Measurements from ENCODE around the gene NHS.

NHS gene

DNA sequence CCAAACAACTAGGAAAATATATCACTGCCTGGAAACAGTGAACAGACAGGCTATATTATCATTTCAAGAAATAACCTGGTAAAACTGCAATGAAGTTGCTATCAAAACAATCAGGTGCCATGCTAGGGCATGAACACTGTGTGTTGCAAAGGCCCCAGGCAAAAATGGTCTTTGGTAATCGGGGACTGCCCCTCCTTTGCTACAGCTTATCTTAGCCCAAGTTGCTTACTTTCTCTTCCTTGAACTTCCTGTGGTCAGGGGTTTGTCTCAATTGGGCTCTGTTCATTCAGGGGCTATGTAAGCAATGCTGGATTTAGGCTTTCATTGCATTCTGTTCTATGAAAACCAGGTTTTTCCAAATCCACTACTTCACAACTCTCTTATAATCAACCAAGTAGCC is 392.7 kb downstream of the NHS start:
- Histone ChIP-seq H3K9me3 (no peaks in the 10 kb centered on the region), H3K36me3 (no peaks in the 10 kb centered on the region), H3K4me3 (ENCODE audit: low read depth, low read length) (no peak overlapping the region), H3K4me1 (no peaks in the 10 kb centered on the region), H3K27me3 (no peaks in the 10 kb centered on the region)
- TF ChIP-seq, protein P1, sequence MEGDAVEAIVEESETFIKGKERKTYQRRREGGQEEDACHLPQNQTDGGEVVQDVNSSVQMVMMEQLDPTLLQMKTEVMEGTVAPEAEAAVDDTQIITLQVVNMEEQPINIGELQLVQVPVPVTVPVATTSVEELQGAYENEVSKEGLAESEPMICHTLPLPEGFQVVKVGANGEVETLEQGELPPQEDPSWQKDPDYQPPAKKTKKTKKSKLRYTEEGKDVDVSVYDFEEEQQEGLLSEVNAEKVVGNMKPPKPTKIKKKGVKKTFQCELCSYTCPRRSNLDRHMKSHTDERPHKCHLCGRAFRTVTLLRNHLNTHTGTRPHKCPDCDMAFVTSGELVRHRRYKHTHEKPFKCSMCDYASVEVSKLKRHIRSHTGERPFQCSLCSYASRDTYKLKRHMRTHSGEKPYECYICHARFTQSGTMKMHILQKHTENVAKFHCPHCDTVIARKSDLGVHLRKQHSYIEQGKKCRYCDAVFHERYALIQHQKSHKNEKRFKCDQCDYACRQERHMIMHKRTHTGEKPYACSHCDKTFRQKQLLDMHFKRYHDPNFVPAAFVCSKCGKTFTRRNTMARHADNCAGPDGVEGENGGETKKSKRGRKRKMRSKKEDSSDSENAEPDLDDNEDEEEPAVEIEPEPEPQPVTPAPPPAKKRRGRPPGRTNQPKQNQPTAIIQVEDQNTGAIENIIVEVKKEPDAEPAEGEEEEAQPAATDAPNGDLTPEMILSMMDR (IDR thresholded peaks at IDR 0.05; ENCODE audit: low read depth, low read length) = no peak
- DNase-seq = no peak

DNA sequence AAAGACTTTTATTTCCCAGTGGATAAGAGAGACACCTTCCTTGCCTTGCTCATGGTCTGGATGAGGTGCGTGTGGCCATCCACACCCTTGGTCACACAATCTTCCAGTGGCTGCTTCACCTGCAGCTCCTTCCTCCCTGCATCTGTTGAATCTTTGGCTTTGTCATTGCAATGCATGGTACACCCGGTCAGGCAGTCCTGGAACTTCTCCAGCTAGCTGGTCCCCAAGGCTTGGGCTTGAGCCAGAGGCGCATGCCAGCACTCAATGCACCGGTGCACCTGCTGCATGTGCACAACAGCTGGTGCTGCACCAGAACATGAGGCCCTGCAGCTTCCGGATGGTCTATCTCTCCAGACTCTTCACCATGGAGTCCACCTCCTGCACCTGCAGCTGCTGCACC is 394.0 kb downstream of the NHS start:
- Histone ChIP-seq H3K4me1 (no peaks in the 10 kb centered on the region), H3K27me3 (no peaks in the 10 kb centered on the region), H3K36me3 (no peaks in the 10 kb centered on the region), H3K4me3 (ENCODE audit: low read depth, low read length) (no peak overlapping the region), H3K9me3 (no peaks in the 10 kb centered on the region)
- no peak for DNase-seq
- TF ChIP-seq, protein P1 (IDR thresholded peaks at IDR 0.05; ENCODE audit: low read depth, low read length) = no peak

DNA sequence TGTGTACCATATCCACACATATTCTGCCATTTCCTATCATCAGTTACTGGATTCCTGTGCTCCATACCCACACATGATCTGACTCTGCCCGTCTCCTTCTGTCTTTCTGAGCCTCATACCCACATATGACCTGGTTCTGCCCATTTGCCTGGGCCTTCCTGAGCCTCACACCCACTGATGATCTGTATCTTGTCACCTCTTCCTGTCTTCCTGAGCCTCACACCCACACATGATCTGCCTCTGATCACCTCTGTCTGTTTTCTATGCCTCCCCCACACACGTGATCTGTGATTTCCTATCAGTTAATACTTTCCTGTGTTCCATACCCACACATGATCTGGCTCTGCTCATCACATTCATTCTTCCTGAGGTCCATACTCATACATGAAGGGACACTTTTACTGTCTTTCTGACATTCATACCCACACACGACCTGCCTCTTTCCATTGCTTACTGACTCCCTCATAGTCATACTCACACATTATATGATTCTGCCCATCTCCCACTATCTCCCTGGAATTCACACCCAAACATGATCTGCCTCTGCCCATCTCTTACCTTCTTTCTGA is 394.8 kb downstream of the NHS start:
- Histone ChIP-seq H3K9me3 (no peaks in the 10 kb centered on the region), H3K27me3 (no peaks in the 10 kb centered on the region), H3K4me1 (no peaks in the 10 kb centered on the region), H3K4me3 (ENCODE audit: low read depth, low read length) (no peak overlapping the region), H3K36me3 (no peaks in the 10 kb centered on the region)
- TF ChIP-seq, protein P1 (IDR thresholded peaks at IDR 0.05; ENCODE audit: low read depth, low read length) = no peak
- DNase-seq = no peak

DNA sequence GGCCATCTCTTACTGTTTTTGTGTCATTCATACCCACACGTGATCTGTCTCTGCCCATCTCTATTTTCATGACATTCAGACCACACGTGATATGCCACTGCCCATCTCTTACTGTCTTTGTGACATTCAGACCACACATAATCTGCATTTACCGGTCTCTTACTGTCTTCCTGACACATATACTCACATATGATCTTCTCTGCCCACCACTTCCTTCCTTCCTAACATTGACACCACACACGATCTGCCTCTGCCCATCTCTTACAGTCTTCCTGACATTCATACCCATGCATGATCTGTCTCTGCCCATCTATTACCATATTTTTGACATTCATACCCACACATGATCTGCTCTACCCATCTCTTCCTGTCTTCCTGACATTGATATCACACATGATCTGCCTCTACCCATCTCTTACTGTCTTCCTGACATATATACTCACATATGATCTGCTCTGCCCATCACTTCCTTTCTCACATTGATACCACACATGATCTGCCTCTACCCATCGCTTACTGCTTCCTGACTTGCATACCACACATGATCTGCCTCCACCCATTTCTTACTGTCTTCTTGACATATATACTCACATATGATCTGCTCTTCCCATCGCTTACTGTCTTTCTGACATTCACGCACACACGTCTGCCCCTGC is 398.3 kb downstream of the NHS start:
- Histone ChIP-seq H3K9me3 (no peaks in the 10 kb centered on the region), H3K27me3 (no peaks in the 10 kb centered on the region), H3K36me3 (no peaks in the 10 kb centered on the region), H3K4me3 (ENCODE audit: low read depth, low read length) (no peak overlapping the region), H3K4me1 (no peaks in the 10 kb centered on the region)
- TF ChIP-seq, protein P1 (IDR thresholded peaks at IDR 0.05; ENCODE audit: low read depth, low read length) = no peak
- no peak for DNase-seq

DNA sequence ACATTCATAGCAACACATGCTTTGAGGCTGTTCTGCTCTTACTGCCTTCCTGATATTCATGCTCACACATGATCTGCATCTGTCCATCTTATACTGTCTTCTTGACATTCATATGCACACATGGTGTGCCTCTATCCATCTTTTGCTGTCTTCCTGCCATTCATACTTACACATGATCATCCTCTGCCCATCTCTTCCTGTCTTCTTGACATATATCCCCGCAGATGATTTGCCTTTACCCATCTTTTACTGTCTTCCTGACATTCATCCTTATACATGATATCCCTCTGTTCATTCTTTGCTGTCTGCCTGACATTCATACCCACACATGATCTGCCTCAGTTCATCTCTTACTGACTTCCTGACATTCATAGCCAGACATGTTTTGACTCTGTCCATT is 399.1 kb downstream of the NHS start:
- no peak overlapping the region for H3K4me3 ChIP-seq (ENCODE audit: low read depth, low read length)
- no peaks in the 10 kb centered on the region for H3K9me3 ChIP-seq
- H3K4me1 ChIP-seq = no peaks in the 10 kb centered on the region
- no peak for DNase-seq
- no peaks in the 10 kb centered on the region for H3K27me3 ChIP-seq
- TF ChIP-seq, protein P1 (IDR thresholded peaks at IDR 0.05; ENCODE audit: low read depth, low read length) = no peak
- no peaks in the 10 kb centered on the region for H3K36me3 ChIP-seq

DNA sequence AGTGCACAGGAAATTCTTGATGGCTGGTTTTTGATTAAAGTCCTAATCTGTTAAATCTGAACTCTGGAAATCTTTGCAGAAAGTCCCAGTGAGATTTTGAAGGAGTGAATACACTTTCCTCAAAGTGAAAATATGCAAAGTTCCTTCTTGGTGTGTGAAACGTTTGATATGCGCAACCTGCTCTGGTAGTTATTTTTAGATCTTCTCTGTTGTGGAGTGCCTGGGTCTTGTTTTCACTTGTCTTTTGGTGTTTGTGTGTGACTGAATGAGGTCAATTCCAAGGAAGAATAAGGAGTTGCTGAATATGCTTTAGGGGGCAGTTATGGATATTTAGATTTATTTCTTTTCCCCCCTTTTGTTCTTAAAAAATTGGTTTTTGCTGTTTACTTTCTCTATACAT is 404.0 kb downstream of the NHS start:
- Histone ChIP-seq H3K4me3 (ENCODE audit: low read depth, low read length) (no peak overlapping the region), H3K36me3 (no peaks in the 10 kb centered on the region), H3K9me3 (no peaks in the 10 kb centered on the region), H3K27me3 (no peaks in the 10 kb centered on the region), H3K4me1 (no peaks in the 10 kb centered on the region)
- DNase-seq = no peak
- TF ChIP-seq, protein P1 (IDR thresholded peaks at IDR 0.05; ENCODE audit: low read depth, low read length) = no peak

Data from BE2C (cell line).